ENCODE data around the gene PKN1. TPM values are rescaled to one million over a fixed set of nuclear protein-coding genes. Genes with fewer than 3 reads are reported as not detected.

Gene PKN1
- total and polyA plus RNA-seq, 8 donors: 42.0 to 268 (median 87.9) TPM

- DNase-seq: no peak
- 62 to 74% (median 68%) methylated on average over 17 of the region's 17 CpGs for WGBS, 5 donors
- Histone ChIP-seq H3K4me3 (peak overlapping the region in 3 of 4 donors; percentile 86 to 94 (median 90)), H3K27me3 (no peaks in the 10 kb centered on the region), H3K27ac (peak overlapping the region; percentile 20 to 92 (median 86)), H3K36me3 (peaks cover 0 to 18% (median 5%) of the 10 kb centered on the region in 4 donors), H3K4me1 (peaks cover 46 to 76% (median 60%) of the 10 kb centered on the region in 4 donors), H3K9me3 (no peaks in the 10 kb centered on the region)
- intact Hi-C loops (cut with DNase I; ENCODE audit: low total_unique reads): no loop called here
- TF ChIP-seq POLR2A (IDR thresholded peaks at IDR 0.05): no peak
- no peak for TF ChIP-seq CTCF (IDR thresholded peaks at IDR 0.05)
- TF ChIP-seq EP300 (IDR thresholded peaks at IDR 0.05): no peak
- no peak for TF ChIP-seq POLR2AphosphoS5 (IDR thresholded peaks at IDR 0.05)
These were observed 2.4 kb downstream of the PKN1 start for GRCh38 chr19:14435320-14436050.

GRCh38 chr19:14437578-14438140 is 4.6 kb downstream of the PKN1 start:
- WGBS, 5 donors: 87 to 99% (median 93%) methylated on average over 4 to 7 of the region's 7 CpGs
- intact Hi-C loops (cut with DNase I; ENCODE audit: low total_unique reads): no loop called here

GRCh38 chr19:14439014-14439413 is 5.9 kb downstream of the PKN1 start:
- no peak overlapping the region for H3K27ac ChIP-seq
- no peaks in the 10 kb centered on the region for H3K27me3 ChIP-seq
- no peak for DNase-seq
- H3K36me3 ChIP-seq: peaks cover 29 to 51% (median 37%) of the 10 kb centered on the region in 4 donors
- H3K4me1 ChIP-seq: peaks cover 30 to 67% (median 46%) of the 10 kb centered on the region in 4 donors
- TF ChIP-seq POLR2AphosphoS5 (IDR thresholded peaks at IDR 0.05) (no peak), POLR2A (IDR thresholded peaks at IDR 0.05) (no peak), CTCF (IDR thresholded peaks at IDR 0.05) (no peak), EP300 (IDR thresholded peaks at IDR 0.05) (no peak)
- WGBS, 5 donors: 67 to 72% (median 71%) methylated on average over 7 to 9 of the region's 9 CpGs
- H3K9me3 ChIP-seq: no peaks in the 10 kb centered on the region
- intact Hi-C loops (cut with DNase I; ENCODE audit: low total_unique reads): no loop called here
- no peak overlapping the region for H3K4me3 ChIP-seq

More at GRCh38 chr19:14437578-14438140, 4.6 kb downstream of the PKN1 start:
- Histone ChIP-seq H3K4me3 (no peak overlapping the region), H3K36me3 (peaks cover 15 to 38% (median 23%) of the 10 kb centered on the region in 4 donors), H3K9me3 (no peaks in the 10 kb centered on the region), H3K27ac (no peak overlapping the region), H3K27me3 (no peaks in the 10 kb centered on the region), H3K4me1 (peaks cover 36 to 76% (median 55%) of the 10 kb centered on the region in 4 donors)
- no peak for DNase-seq
- TF ChIP-seq CTCF (IDR thresholded peaks at IDR 0.05) (no peak), POLR2AphosphoS5 (IDR thresholded peaks at IDR 0.05) (no peak), POLR2A (IDR thresholded peaks at IDR 0.05) (no peak), EP300 (IDR thresholded peaks at IDR 0.05) (no peak)

- peak; percentile 72 to 83 for DNase-seq
- peaks cover 39 to 62% (median 47%) of the 10 kb centered on the region in 4 donors for H3K36me3 ChIP-seq
- H3K9me3 ChIP-seq: no peaks in the 10 kb centered on the region
- no peaks in the 10 kb centered on the region for H3K27me3 ChIP-seq
- intact Hi-C loops (cut with DNase I; ENCODE audit: low total_unique reads): no loop called here
- peaks cover 19 to 57% (median 36%) of the 10 kb centered on the region in 4 donors for H3K4me1 ChIP-seq
- H3K27ac ChIP-seq: peak overlapping the region; percentile 13 to 81 (median 60)
- H3K4me3 ChIP-seq: peak overlapping the region; percentile 25 to 42 (median 33)
- no peak for TF ChIP-seq POLR2A (IDR thresholded peaks at IDR 0.05)
- TF ChIP-seq POLR2AphosphoS5 (IDR thresholded peaks at IDR 0.05): peak in 2 of 3 donors; percentile 17 to 35
- TF ChIP-seq EP300 (IDR thresholded peaks at IDR 0.05): no peak
- no peak for TF ChIP-seq CTCF (IDR thresholded peaks at IDR 0.05)
- WGBS, 5 donors: 28 to 50% (median 31%) methylated on average over 9 of the region's 9 CpGs
These were observed 6.9 kb downstream of the PKN1 start for GRCh38 chr19:14440049-14440448.

Measured in stomach (tissue), 9 donors.